ENCODE data around the gene MRPL43. TPM values are rescaled to one million over a fixed set of nuclear protein-coding genes. Genes with fewer than 3 reads are reported as not detected.

MRPL43 gene
- total RNA-seq, 2 donors from 2014 or later: 68.9 to 72.8 TPM

GRCh38 chr10:100965820-100966219 is 21.5 kb downstream of the MRPL43 start:
- DNase-seq: no peak
- Mint-ChIP-seq H3K4me1 (peaks cover 13% of the 10 kb centered on the region), H3K4me3 (no peak overlapping the region), H3K27me3 (ENCODE audit: insufficient read depth) (no peaks in the 10 kb centered on the region), H3K9me3 (no peaks in the 10 kb centered on the region), H3K36me3 (ENCODE audit: low read depth) (peaks cover 17% of the 10 kb centered on the region), H3K27ac (no peak overlapping the region)
- Histone ChIP-seq H3K4me3 (ENCODE audit: low read length) (no peak overlapping the region), H3K9me3 (ENCODE audit: control insufficient read depth, low read length) (no peaks in the 10 kb centered on the region), H3K36me3 (ENCODE audit: control insufficient read depth, insufficient read depth, low read length) (peaks cover 50% of the 10 kb centered on the region), H3K9ac (ENCODE audit: extremely low read depth, low read length, poor library complexity, severe bottlenecking) (no peak overlapping the region), H3K27me3 (ENCODE audit: control insufficient read depth, insufficient read depth, low read length, poor library complexity, severe bottlenecking) (no peaks in the 10 kb centered on the region), H3K4me1 (ENCODE audit: control insufficient read depth, insufficient read depth, low read length) (peaks cover 7% of the 10 kb centered on the region), H3K27ac (ENCODE audit: low read depth, low read length) (no peak overlapping the region)
- 75% methylated on average over 4 to 5 of the region's 5 CpGs for WGBS, 2 experiments (ENCODE audit: insufficient coverage in 1 of 2, insufficient read length in 1 of 2)
- no peak for TF ChIP-seq CTCF (conservative IDR thresholded peaks at IDR 0.05)

- H3K9ac ChIP-seq (ENCODE audit: extremely low read depth, low read length, poor library complexity, severe bottlenecking): no peak overlapping the region
- WGBS, 2 experiments (ENCODE audit: insufficient coverage in 1 of 2, insufficient read length in 1 of 2): 92 to 100% methylated on average over 1 of the region's 1 CpG
- no peaks in the 10 kb centered on the region for H3K9me3 ChIP-seq (ENCODE audit: control insufficient read depth, low read length)
- H3K27me3 ChIP-seq (ENCODE audit: control insufficient read depth, insufficient read depth, low read length, poor library complexity, severe bottlenecking): no peaks in the 10 kb centered on the region
- peaks cover 67% of the 10 kb centered on the region for H3K36me3 ChIP-seq (ENCODE audit: control insufficient read depth, insufficient read depth, low read length)
- Mint-ChIP-seq H3K27ac (no peak overlapping the region), H3K4me1 (peaks cover 7% of the 10 kb centered on the region), H3K36me3 (ENCODE audit: low read depth) (peaks cover 31% of the 10 kb centered on the region), H3K9me3 (no peaks in the 10 kb centered on the region), H3K27me3 (ENCODE audit: insufficient read depth) (no peaks in the 10 kb centered on the region), H3K4me3 (no peak overlapping the region)
- no peak overlapping the region for H3K27ac ChIP-seq (ENCODE audit: low read depth, low read length)
- H3K4me3 ChIP-seq (ENCODE audit: low read length): no peak overlapping the region
- DNase-seq: no peak
- no peak for TF ChIP-seq CTCF (conservative IDR thresholded peaks at IDR 0.05)
- peaks cover 2% of the 10 kb centered on the region for H3K4me1 ChIP-seq (ENCODE audit: control insufficient read depth, insufficient read depth, low read length)
These were observed 23.5 kb downstream of the MRPL43 start for GRCh38 chr10:100963826-100964225.

DNA sequence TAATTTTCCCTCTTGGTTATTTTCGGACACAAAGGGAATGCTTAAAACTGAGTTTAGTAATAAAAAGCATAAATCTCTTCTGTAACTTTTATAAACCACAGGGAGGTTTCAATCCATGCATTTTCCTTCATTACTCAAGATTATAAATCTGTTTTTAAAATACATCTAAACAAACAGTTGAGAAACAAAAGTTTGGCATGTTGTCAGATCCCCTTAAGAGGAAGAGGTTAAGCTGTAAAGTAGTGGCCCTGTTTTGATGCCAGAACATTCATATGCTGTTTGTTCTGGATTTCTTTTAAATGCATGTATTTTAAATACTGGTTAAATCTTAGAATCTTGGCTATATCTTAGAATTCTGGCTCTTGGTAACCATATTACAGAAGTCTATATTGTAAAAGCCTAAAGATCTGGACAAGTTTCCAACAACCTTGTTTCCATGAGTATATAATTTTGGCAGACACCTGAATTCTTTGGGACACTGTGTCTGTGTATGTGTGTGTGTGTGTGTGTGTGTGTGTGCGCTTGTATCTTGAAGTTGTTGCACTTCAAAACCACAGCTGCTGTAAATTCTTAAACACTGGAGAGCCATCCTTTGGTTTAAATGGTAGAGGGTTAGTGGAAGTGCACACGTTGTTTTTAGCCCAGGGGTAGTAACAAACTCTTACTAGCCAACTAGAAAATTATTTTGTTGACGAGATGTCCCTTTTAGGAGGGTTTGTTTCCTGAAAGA is 24.8 kb downstream of the MRPL43 start:
- TF ChIP-seq CTCF (conservative IDR thresholded peaks at IDR 0.05): no peak
- 96 to 100% methylated on average over 1 to 4 of the region's 4 CpGs for WGBS, 2 experiments (ENCODE audit: insufficient coverage in 1 of 2, insufficient read length in 1 of 2)
- Mint-ChIP-seq H3K4me3 (no peak overlapping the region), H3K9me3 (no peaks in the 10 kb centered on the region), H3K36me3 (ENCODE audit: low read depth) (peaks cover 34% of the 10 kb centered on the region), H3K27me3 (ENCODE audit: insufficient read depth) (no peaks in the 10 kb centered on the region), H3K27ac (no peak overlapping the region), H3K4me1 (peaks cover 2% of the 10 kb centered on the region)
- H3K9ac ChIP-seq (ENCODE audit: extremely low read depth, low read length, poor library complexity, severe bottlenecking): no peak overlapping the region
- H3K36me3 ChIP-seq (ENCODE audit: control insufficient read depth, insufficient read depth, low read length): peaks cover 76% of the 10 kb centered on the region
- no peak overlapping the region for H3K27ac ChIP-seq (ENCODE audit: low read depth, low read length)
- H3K27me3 ChIP-seq (ENCODE audit: control insufficient read depth, insufficient read depth, low read length, poor library complexity, severe bottlenecking): no peaks in the 10 kb centered on the region
- no peak for DNase-seq
- H3K4me1 ChIP-seq (ENCODE audit: control insufficient read depth, insufficient read depth, low read length): peaks cover 2% of the 10 kb centered on the region
- H3K9me3 ChIP-seq (ENCODE audit: control insufficient read depth, low read length): no peaks in the 10 kb centered on the region
- H3K4me3 ChIP-seq (ENCODE audit: low read length): no peak overlapping the region

All from endodermal cell (in vitro differentiated cells).